GM12873 (cell line): Measurements from ENCODE around the gene RUSF1.
A peak's percentile ranks its signal among the peaks of the same experiment; 100 is the strongest.

ENCODE experiments used
- TF ChIP-seq, protein P1 (sequence below): IDR thresholded peaks from 2 replicates; pipeline ENCODE4 v1.5.1; 2012; ENCODE audit warnings: low read depth, mild to moderate bottlenecking, moderate library complexity, low read length, control low read depth; ENCODE audit not compliant: insufficient read depth; ENCODE audit errors: missing control alignments

Gene RUSF1

DNA sequence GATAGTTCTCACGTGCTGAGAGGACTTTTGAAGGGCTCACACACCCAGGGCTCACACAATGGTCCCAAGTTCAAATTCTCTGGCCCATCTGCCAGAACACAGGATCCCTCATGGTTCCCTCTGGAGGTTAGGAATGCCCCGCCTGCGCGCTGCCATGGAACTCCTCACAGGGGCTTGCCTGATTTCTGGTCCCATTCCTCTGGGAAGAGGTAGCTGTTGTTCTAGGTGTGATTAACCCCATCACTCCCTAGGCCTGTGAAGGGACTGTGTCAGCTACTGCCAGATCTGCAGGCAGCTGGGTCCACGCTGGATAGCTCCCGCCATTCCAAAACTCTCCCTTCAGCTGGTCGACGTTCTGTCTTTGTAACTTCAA is 51.2 kb downstream of the RUSF1 start:
- TF ChIP-seq, protein P1, sequence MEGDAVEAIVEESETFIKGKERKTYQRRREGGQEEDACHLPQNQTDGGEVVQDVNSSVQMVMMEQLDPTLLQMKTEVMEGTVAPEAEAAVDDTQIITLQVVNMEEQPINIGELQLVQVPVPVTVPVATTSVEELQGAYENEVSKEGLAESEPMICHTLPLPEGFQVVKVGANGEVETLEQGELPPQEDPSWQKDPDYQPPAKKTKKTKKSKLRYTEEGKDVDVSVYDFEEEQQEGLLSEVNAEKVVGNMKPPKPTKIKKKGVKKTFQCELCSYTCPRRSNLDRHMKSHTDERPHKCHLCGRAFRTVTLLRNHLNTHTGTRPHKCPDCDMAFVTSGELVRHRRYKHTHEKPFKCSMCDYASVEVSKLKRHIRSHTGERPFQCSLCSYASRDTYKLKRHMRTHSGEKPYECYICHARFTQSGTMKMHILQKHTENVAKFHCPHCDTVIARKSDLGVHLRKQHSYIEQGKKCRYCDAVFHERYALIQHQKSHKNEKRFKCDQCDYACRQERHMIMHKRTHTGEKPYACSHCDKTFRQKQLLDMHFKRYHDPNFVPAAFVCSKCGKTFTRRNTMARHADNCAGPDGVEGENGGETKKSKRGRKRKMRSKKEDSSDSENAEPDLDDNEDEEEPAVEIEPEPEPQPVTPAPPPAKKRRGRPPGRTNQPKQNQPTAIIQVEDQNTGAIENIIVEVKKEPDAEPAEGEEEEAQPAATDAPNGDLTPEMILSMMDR: no peak

GRCh38 chr16:31455601-31456314 is 52.4 kb downstream of the RUSF1 start:
- TF ChIP-seq, protein P1: peak; percentile 65

GRCh38 chr16:31453255-31454204 is 54.7 kb downstream of the RUSF1 start:
- TF ChIP-seq, protein P1: no peak

GRCh38 chr16:31452631-31453106 is 55.5 kb downstream of the RUSF1 start:
- TF ChIP-seq, protein P1: no peak

DNA sequence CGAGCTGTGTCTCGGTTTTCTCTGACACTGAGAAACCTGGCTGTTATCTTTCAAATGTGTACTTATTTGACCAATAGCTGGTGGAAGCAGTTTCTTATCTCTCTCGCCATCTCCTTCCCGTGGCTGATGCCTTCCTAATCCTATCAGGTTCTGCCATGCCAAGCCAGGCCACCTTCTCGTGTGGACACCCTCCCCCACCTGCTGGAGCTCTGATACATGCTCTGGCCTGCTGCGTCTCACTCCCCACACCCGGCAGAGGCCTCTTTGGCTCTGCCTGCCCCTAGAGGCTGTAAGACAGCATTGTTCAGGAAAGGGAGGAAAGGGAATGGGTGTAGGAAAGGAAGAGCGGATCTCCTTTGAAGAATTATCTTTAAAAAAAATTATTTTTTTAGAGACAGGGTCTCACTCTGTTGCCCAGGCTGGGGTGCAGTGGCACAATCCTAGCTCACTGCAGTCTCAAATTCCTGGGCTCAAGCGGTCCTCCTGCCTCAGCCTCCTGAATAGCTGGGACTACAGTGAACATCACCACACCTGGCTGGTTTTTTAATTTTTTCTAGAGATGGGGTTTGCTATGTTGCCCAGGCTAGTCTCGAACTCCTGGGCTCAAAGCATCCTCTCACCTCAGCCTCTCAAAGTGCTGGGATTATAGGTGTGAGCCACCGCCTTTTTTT is 56.4 kb downstream of the RUSF1 start:
- TF ChIP-seq, protein P1: peak; percentile 54

DNA sequence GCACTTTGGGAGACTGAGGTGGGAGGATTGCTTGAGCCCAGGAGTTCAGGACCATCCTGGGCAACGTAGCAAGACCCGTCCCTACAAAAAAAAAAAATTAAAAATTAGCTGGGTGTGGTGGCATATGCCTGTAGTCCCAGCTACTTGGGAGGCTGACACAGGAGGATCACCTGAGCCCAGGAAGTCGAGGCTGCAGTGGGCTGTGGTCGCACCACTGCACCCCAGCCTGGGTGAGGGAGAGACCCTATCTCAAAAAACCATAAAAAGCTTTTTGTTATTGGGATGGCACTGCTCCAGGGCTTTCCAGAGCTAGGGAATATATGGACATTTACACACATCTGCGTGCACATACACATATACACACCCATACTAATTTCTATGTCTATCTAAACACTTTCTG is 57.0 kb downstream of the RUSF1 start:
- TF ChIP-seq, protein P1: no peak
